ENCODE measurements around the gene ZC3HAV1L.

- TF ChIP-seq CTCF (IDR thresholded peaks at IDR 0.05 in 2 of 3, conservative IDR thresholded peaks at IDR 0.05 in 1 of 3; ENCODE audit: control insufficient read depth in 2 of 3, extremely low read depth in 1 of 3, insufficient read depth in 1 of 3, low read depth in 3 of 3, low read length in 3 of 3) (no peak), NBN (IDR thresholded peaks at IDR 0.05) (no peak), RCOR1 (conservative IDR thresholded peaks at IDR 0.05; ENCODE audit: low read depth, low read length) (no peak), GABPA (IDR thresholded peaks at IDR 0.05; ENCODE audit: low read depth) (no peak), ATF2 (IDR thresholded peaks at IDR 0.05; ENCODE audit: low read length) (no peak), BMI1 (IDR thresholded peaks at IDR 0.05; ENCODE audit: borderline replicate concordance) (no peak)
Measured at GRCh38 chr7:139022286-139022685, 13.6 kb downstream of the ZC3HAV1L start.
